Measurements from ENCODE around the gene DAG1.

- TF ChIP-seq POLR2A (IDR thresholded peaks at IDR 0.05) (no peak), CTCF (IDR thresholded peaks at IDR 0.05) (no peak)
Measured at GRCh38 chr3:49506906-49507305, 36.8 kb downstream of the DAG1 start.

Measured in body of pancreas (tissue), 4 donors.